WERI-Rb-1 (cell line): ENCODE measurements around the gene GSC2.
A peak's percentile ranks its signal among the peaks of the same experiment; 100 is the strongest.

ENCODE experiments used
- DNase-seq: peaks from one replicate; pipeline ENCODE4 v3.0.0-alpha.2; 2020
- H3K27ac ChIP-seq: fragments of 250-450 bp; sonication (Bioruptor Pico); 2 replicates; pipeline ENCODE4 v1.5.1; 2020; ENCODE audit warnings: mild to moderate bottlenecking, moderate library complexity
- H3K27me3 ChIP-seq: fragments of 250-450 bp; sonication (Bioruptor Pico); 2 replicates; pipeline ENCODE4 v1.5.1; 2021; ENCODE audit warnings: mild to moderate bottlenecking, low read depth, moderate library complexity; ENCODE audit not compliant: insufficient read depth, severe bottlenecking
- H3K36me3 ChIP-seq: fragments of 250-450 bp; sonication (Bioruptor Pico); 2 replicates; pipeline ENCODE4 v1.5.1; 2020; ENCODE audit warnings: mild to moderate bottlenecking, moderate library complexity
- H3K4me3 ChIP-seq: 2 replicates; pipeline ENCODE4 v1.5.1; 2011; ENCODE audit warnings: low read depth, mild to moderate bottlenecking, control low read depth, low read length
- H3K9me3 ChIP-seq: fragments of 250-450 bp; sonication (Bioruptor Pico); 2 replicates; pipeline ENCODE4 v1.5.1; 2021; ENCODE audit warnings: mild to moderate bottlenecking, moderate library complexity; ENCODE audit not compliant: severe bottlenecking
- CTCF ChIP-seq: IDR thresholded peaks from 2 replicates; pipeline ENCODE4 v1.5.1; 2011; ENCODE audit warnings: low read depth, mild to moderate bottlenecking, control low read depth, inconsistent platforms, low read length

The GSC2 gene

DNA sequence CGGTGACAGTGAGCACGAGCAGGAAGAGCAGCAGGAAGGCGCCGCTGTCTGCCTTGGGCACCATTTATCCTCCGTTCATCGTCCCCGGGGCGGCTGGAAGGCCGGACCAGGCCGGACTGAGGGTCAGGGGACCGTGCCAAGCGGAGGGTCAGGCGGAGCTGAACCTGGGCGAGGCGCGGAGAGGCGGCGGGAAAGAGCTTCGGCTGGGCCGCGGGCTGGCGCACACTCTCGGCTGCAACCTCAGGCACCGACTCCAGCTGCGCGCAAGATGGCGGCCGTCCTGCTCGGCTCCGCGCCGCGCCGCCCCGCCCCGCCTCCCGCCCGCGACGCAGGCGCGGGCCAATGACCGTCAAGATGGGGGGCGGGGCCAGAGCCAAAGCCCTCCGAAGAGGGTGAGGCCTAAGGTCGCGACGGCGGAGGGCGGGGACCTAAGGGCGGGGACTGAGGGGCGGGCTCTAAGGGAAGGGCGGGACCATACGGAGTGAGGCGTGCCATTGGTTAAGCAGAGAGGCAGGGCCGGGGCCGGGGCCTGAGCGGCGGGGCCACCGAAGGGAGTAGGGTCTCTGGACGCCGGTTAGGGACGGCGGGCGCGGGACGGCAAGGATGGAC is 27.8 kb downstream of the GSC2 start, which contains the start of gene DGCR2:
Gene DGCR2, minus strand, starts transcription at position 270 of the 609 bp plus-strand sequence. Its CDS starts 206 bp downstream, at position 64.
- Histone ChIP-seq H3K27ac (peak within 1 kb of the TSS; percentile 89), H3K36me3 (peaks cover 17% of the 10 kb centered on the region; the same call in 1 of the 2 replicates), H3K27me3 (no peaks in the 10 kb centered on the region), H3K4me3 (peak within 1 kb of the TSS; percentile 76), H3K9me3 (no peaks in the 10 kb centered on the region)
- peak; percentile 97 for DNase-seq
- TF ChIP-seq CTCF = no peak

GRCh38 chr22:19121631-19122142 is 28.4 kb downstream of the GSC2 start:
- DNase-seq = peak; percentile 40
- Histone ChIP-seq H3K27me3 (no peaks in the 10 kb centered on the region), H3K4me3 (peak overlapping the region; percentile 76), H3K36me3 (peaks cover 17% of the 10 kb centered on the region; the same call in 1 of the 2 replicates), H3K9me3 (no peaks in the 10 kb centered on the region), H3K27ac (peak overlapping the region; percentile 89)
- no peak for TF ChIP-seq CTCF

- H3K36me3 ChIP-seq = peaks cover 17% of the 10 kb centered on the region; the same call in 1 of the 2 replicates
- no peaks in the 10 kb centered on the region for H3K9me3 ChIP-seq
- peak overlapping the region; percentile 89 for H3K27ac ChIP-seq
- no peak for DNase-seq
- no peak for TF ChIP-seq CTCF
- peak overlapping the region; percentile 76 for H3K4me3 ChIP-seq
- no peaks in the 10 kb centered on the region for H3K27me3 ChIP-seq
These were observed 29.1 kb downstream of the GSC2 start for GRCh38 chr22:19120829-19121630.

- H3K27me3 ChIP-seq = no peaks in the 10 kb centered on the region
- no peaks in the 10 kb centered on the region for H3K9me3 ChIP-seq
- peaks cover 20% of the 10 kb centered on the region; the same call in 1 of the 2 replicates for H3K36me3 ChIP-seq
- no peak for TF ChIP-seq CTCF
- no peak overlapping the region for H3K27ac ChIP-seq
- DNase-seq = no peak
- no peak overlapping the region for H3K4me3 ChIP-seq
These were observed 30.1 kb downstream of the GSC2 start for GRCh38 chr22:19119949-19120348.

DNA sequence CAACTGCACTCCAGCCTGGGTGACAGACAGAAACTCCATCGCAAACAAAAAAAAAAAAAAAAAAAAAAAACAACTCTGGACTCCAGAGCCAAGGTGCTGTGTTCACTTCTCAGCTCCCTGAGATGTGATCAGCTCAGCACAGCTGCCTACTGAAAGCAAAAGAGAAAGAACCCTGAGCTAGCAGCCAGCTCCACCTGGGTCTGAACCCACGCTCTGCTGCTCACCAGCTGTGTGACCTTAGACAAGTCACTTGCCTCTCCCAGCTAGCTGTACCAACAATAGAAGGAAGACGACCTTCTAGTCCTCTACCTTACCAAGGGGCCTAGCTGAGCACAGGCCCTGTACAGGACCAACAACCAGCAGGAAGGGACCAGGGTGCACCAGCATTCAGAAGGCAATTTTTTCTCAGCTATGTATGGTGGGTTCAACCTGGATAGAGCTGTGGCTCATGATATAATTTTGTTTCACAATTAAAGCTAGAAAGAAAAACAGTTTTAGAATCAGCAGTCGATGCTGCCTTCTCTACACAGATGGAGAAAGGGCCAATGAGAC is 31.7 kb downstream of the GSC2 start:
- Histone ChIP-seq H3K27me3 (no peaks in the 10 kb centered on the region), H3K4me3 (no peak overlapping the region), H3K27ac (no peak overlapping the region), H3K9me3 (no peaks in the 10 kb centered on the region), H3K36me3 (peaks cover 20% of the 10 kb centered on the region; the same call in 1 of the 2 replicates)
- TF ChIP-seq CTCF = no peak
- DNase-seq = no peak
